OCI-LY1 (cell line): ENCODE results near the gene TMEM186.

Experiments
- EZH2 ChIP-seq: fragments of 200-600 bp; sonication (generic), shearing (Covaris generic); IDR thresholded peaks from 2 replicates; pipeline ENCODE4 v1.8.0; 2017; ENCODE audit warnings: borderline replicate concordance, mixed run types, mild to moderate bottlenecking, antibody characterized with exemption, low read length, moderate library complexity, mixed read lengths
- TF ChIP-seq, protein P1 (sequence below): fragments of 200-600 bp; sonication (generic), shearing (Covaris generic); IDR thresholded peaks from 2 replicates; pipeline ENCODE4 v1.5.1; 2017; ENCODE audit warnings: mild to moderate bottlenecking, antibody characterized with exemption, low read length, moderate library complexity, mixed read lengths

DNA sequence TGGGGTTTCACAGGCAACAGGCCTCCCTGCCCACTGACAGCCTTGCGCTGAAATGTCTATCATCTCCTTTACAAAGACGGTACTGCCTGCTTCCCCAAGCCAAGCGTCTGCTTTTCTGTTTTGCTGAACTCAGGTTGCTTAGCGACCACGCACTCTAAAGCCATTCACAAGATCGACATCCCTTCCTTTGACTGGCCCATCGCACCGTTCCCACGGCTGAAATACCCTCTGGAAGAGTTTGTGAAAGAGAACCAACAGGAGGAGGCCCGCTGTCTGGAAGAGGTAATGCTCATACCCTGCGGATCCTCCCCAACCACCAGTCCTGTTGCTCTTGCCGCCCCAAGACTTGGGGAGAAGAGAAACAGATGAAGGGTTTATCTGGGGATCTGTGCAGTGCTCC, 28.7 kb downstream of the TMEM186 start:
- TF ChIP-seq, protein P1, sequence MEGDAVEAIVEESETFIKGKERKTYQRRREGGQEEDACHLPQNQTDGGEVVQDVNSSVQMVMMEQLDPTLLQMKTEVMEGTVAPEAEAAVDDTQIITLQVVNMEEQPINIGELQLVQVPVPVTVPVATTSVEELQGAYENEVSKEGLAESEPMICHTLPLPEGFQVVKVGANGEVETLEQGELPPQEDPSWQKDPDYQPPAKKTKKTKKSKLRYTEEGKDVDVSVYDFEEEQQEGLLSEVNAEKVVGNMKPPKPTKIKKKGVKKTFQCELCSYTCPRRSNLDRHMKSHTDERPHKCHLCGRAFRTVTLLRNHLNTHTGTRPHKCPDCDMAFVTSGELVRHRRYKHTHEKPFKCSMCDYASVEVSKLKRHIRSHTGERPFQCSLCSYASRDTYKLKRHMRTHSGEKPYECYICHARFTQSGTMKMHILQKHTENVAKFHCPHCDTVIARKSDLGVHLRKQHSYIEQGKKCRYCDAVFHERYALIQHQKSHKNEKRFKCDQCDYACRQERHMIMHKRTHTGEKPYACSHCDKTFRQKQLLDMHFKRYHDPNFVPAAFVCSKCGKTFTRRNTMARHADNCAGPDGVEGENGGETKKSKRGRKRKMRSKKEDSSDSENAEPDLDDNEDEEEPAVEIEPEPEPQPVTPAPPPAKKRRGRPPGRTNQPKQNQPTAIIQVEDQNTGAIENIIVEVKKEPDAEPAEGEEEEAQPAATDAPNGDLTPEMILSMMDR, result no peak
- no peak for TF ChIP-seq EZH2
